Epithelial cell of prostate (primary cell): Measurements from ENCODE around the gene VRK3.
"Not testable (repeated sequence)": the region's sequence is repeated elsewhere in the genome, so short reads cannot be mapped to it uniquely, and the experiment has no call there.

Experiments used
- DNase-seq: peaks from one replicate; pipeline ENCODE4 v3.0.0-alpha.2; 2011; ENCODE audit warnings: low read depth, low spot score
- H3K27ac ChIP-seq: fragments of 450-650 bp; 2 replicates; pipeline ENCODE4 v1.5.1; 2017; ENCODE audit warnings: mild to moderate bottlenecking

The VRK3 gene

GRCh38 chr19:49960980-49961379 lies 64.2 kb downstream of the VRK3 start, which contains the start of gene SIGLEC11:
TSS of gene SIGLEC11 (minus strand) at chr19:49961172. CDS start at chr19:49961081, 91 bp downstream.
- not testable (repeated sequence) for H3K27ac ChIP-seq, DNase-seq

GRCh38 chr19:49959892-49960291 lies 65.3 kb downstream of the VRK3 start:
- not testable (repeated sequence) for DNase-seq

GRCh38 chr19:49958596-49958995 lies 66.6 kb downstream of the VRK3 start:
- not testable (repeated sequence) for H3K27ac ChIP-seq, DNase-seq

More at GRCh38 chr19:49959892-49960291, 65.3 kb downstream of the VRK3 start:
- not testable (repeated sequence) for H3K27ac ChIP-seq

GRCh38 chr19:49958144-49958543 lies 67.0 kb downstream of the VRK3 start:
- DNase-seq, H3K27ac ChIP-seq: not testable (repeated sequence)

GRCh38 chr19:49957262-49957915 lies 67.8 kb downstream of the VRK3 start:
- DNase-seq = no peak
- no peak overlapping the region for H3K27ac ChIP-seq

- H3K27ac ChIP-seq = no peak overlapping the region
- DNase-seq = no peak
Observed at GRCh38 chr19:49956115-49956495, 69.1 kb downstream of the VRK3 start.

- no peak overlapping the region for H3K27ac ChIP-seq
- no peak for DNase-seq
Observed at GRCh38 chr19:49954933-49955332, 70.2 kb downstream of the VRK3 start.

- no peak overlapping the region for H3K27ac ChIP-seq
- no peak for DNase-seq
Observed at GRCh38 chr19:49954092-49954829, 70.9 kb downstream of the VRK3 start.

- no peak for DNase-seq
- H3K27ac ChIP-seq = no peak overlapping the region
Observed at GRCh38 chr19:49953416-49953815, 71.8 kb downstream of the VRK3 start.

GRCh38 chr19:49952906-49953305 lies 72.3 kb downstream of the VRK3 start:
- no peak overlapping the region for H3K27ac ChIP-seq
- no peak for DNase-seq

GRCh38 chr19:49952479-49952836 lies 72.7 kb downstream of the VRK3 start:
- DNase-seq = no peak
- H3K27ac ChIP-seq = no peak overlapping the region

GRCh38 chr19:49951806-49952478 lies 73.2 kb downstream of the VRK3 start:
- no peak for DNase-seq
- no peak overlapping the region for H3K27ac ChIP-seq

- no peak overlapping the region for H3K27ac ChIP-seq
- DNase-seq = no peak
Observed at GRCh38 chr19:49950956-49951526, 74.1 kb downstream of the VRK3 start.

GRCh38 chr19:49950590-49950948 lies 74.6 kb downstream of the VRK3 start:
- no peak for DNase-seq
- H3K27ac ChIP-seq = no peak overlapping the region

GRCh38 chr19:49949742-49950589 lies 75.2 kb downstream of the VRK3 start:
- DNase-seq = no peak
- H3K27ac ChIP-seq = no peak overlapping the region

- no peak for DNase-seq
- H3K27ac ChIP-seq = no peak overlapping the region
Observed at GRCh38 chr19:49946415-49946814, 78.8 kb downstream of the VRK3 start.

- not testable (repeated sequence) for H3K27ac ChIP-seq, DNase-seq
Observed at GRCh38 chr19:49944567-49944966, 80.6 kb downstream of the VRK3 start.

GRCh38 chr19:49940482-49940791 lies 84.7 kb downstream of the VRK3 start:
- H3K27ac ChIP-seq = no peak overlapping the region
- DNase-seq = no peak

GRCh38 chr19:49939721-49940481 lies 85.3 kb downstream of the VRK3 start:
- no peak for DNase-seq
- H3K27ac ChIP-seq = no peak overlapping the region

- DNase-seq = no peak
- no peak overlapping the region for H3K27ac ChIP-seq
Observed at GRCh38 chr19:49938662-49939061, 86.5 kb downstream of the VRK3 start.
